Esophagus muscularis mucosa (tissue), 4 donors: Measurements from ENCODE around the gene TANC1. TPM values are rescaled to one million over a fixed set of nuclear protein-coding genes. Genes with fewer than 3 reads are reported as not detected.

ENCODE experiments used
- DNase-seq: peaks from one replicate; pipeline ENCODE4 v3.0.0-alpha.2; 2017; ENCODE audit errors: extremely low spot score
- H3K27ac ChIP-seq, 4 donors: fragments of 200-600 bp; sonication (generic); replicated peaks in 1 of 4; 1 replicate in 3 of 4; 2 replicates in 1 of 4; pipeline ENCODE4 v1.5.1; 2016 to 2019; ENCODE audit warnings: mild to moderate bottlenecking in 1 of 4
- H3K27me3 ChIP-seq, 4 donors: fragments of 200-600 bp; sonication (generic); one replicate each; pipeline versions ENCODE4 v1.5.1 to v1.6.0; 2016 to 2019
- H3K36me3 ChIP-seq, 4 donors: fragments of 200-600 bp; sonication (generic); one replicate each; pipeline ENCODE4 v1.5.1; 2016 to 2019
- H3K4me1 ChIP-seq, 4 donors: fragments of 200-600 bp; sonication (generic); one replicate each; pipeline ENCODE4 v1.5.1; 2016 to 2019
- H3K4me3 ChIP-seq, 4 donors: fragments of 200-600 bp; sonication (generic); 1 replicate in 2 of 4; 2 replicates in 2 of 4; pipeline ENCODE4 v1.5.1; 2016 to 2019; ENCODE audit warnings: mild to moderate bottlenecking in 4 of 4, moderate library complexity in 1 of 4
- H3K9me3 ChIP-seq, 4 donors: fragments of 200-600 bp; sonication (generic); 1 replicate in 3 of 4; 2 replicates in 1 of 4; pipeline ENCODE4 v1.5.1; 2016 to 2019
- CTCF ChIP-seq, 3 experiments: fragments of 200-600 bp in 2 of 3; fragments of 450-650 bp in 1 of 3; sonication (generic) in 2 of 3; IDR thresholded peaks; one replicate each; pipeline ENCODE4 v1.5.1; 2017 to 2019; ENCODE audit warnings: antibody characterized with exemption in 3 of 3, mild to moderate bottlenecking in 2 of 3, moderate library complexity in 1 of 3
- EP300 ChIP-seq: sonication (generic); formaldehyde crosslinking; IDR thresholded peaks from one replicate; pipeline ENCODE4 v1.6.1; 2017; ENCODE audit warnings: antibody characterized with exemption
- POLR2A ChIP-seq: fragments of 450-650 bp; IDR thresholded peaks from one replicate; pipeline ENCODE4 v1.6.1; 2017; ENCODE audit warnings: antibody characterized with exemption, moderate library complexity, mild to moderate bottlenecking, low read depth
- POLR2AphosphoS5 ChIP-seq, 2 donors: sonication (generic); formaldehyde crosslinking; IDR thresholded peaks; one replicate each; pipeline ENCODE4 v1.6.1; 2017; ENCODE audit warnings: antibody characterized with exemption in 2 of 2
- WGBS: methylation state at CpG from one replicate; pipeline ENCODE4 v1.1.5; 2018; 5-methylcytosine and 5-hydroxymethylcytosine counted together
- intact Hi-C: fragments of 100-400 bp; cut with DNase I; formaldehyde crosslinking; loops from one replicate; pipeline ENCODE4 v1.15.1; 2023
- total RNA-seq, 4 donors: library from RNA; depleted of rRNA; stranded (reverse); fragments of >200 nt; gene quantifications; one replicate each; pipeline versions ENCODE4 v1.1.0 to v1.2.1, GENCODE V29; 2016

TANC1 gene
- total RNA-seq, 4 donors from 2014 or later, result 34.3 to 54.0 (median 52.9) TPM

GRCh38 chr2:159153951-159154350 lies 185.5 kb downstream of the TANC1 start:
- no peak for TF ChIP-seq POLR2AphosphoS5 (IDR thresholded peaks at IDR 0.05)
- no peak for TF ChIP-seq CTCF (IDR thresholded peaks at IDR 0.05)
- no peak for TF ChIP-seq POLR2A
- TF ChIP-seq EP300, result no peak
- DNase-seq, result no peak
- peaks cover 42 to 77% (median 69%) of the 10 kb centered on the region in 4 donors for H3K4me1 ChIP-seq
- no peaks in the 10 kb centered on the region for H3K9me3 ChIP-seq
- H3K4me3 ChIP-seq, result no peak overlapping the region
- WGBS, result 87% methylated on average over 2 of the region's 2 CpGs
- H3K27me3 ChIP-seq, result no peaks in the 10 kb centered on the region
- H3K27ac ChIP-seq, result no peak overlapping the region
- intact Hi-C loops, result no loop called here
- H3K36me3 ChIP-seq, result peaks cover 4 to 18% (median 8%) of the 10 kb centered on the region in 4 donors

GRCh38 chr2:159154366-159154765 lies 185.9 kb downstream of the TANC1 start:
- H3K36me3 ChIP-seq, result peaks cover 4 to 18% (median 8%) of the 10 kb centered on the region in 4 donors
- intact Hi-C loops, result no loop called here
- TF ChIP-seq EP300, result no peak
- no peak for TF ChIP-seq CTCF (IDR thresholded peaks at IDR 0.05)
- no peak for TF ChIP-seq POLR2AphosphoS5 (IDR thresholded peaks at IDR 0.05)
- TF ChIP-seq POLR2A, result no peak
- peaks cover 39 to 76% (median 69%) of the 10 kb centered on the region in 4 donors for H3K4me1 ChIP-seq
- no peak overlapping the region for H3K4me3 ChIP-seq
- DNase-seq, result no peak
- 93% methylated on average over 1 of the region's 1 CpG for WGBS
- H3K9me3 ChIP-seq, result no peaks in the 10 kb centered on the region
- H3K27me3 ChIP-seq, result no peaks in the 10 kb centered on the region
- no peak overlapping the region for H3K27ac ChIP-seq

GRCh38 chr2:159155320-159155719 lies 186.9 kb downstream of the TANC1 start:
- DNase-seq, result no peak
- no peaks in the 10 kb centered on the region for H3K9me3 ChIP-seq
- H3K4me3 ChIP-seq, result no peak overlapping the region
- peaks cover 4 to 18% (median 8%) of the 10 kb centered on the region in 4 donors for H3K36me3 ChIP-seq
- H3K27me3 ChIP-seq, result no peaks in the 10 kb centered on the region
- H3K4me1 ChIP-seq, result peaks cover 31 to 72% (median 67%) of the 10 kb centered on the region in 4 donors
- intact Hi-C loops, result no loop called here
- 78% methylated on average over 6 of the region's 6 CpGs for WGBS
- no peak for TF ChIP-seq CTCF (IDR thresholded peaks at IDR 0.05)
- TF ChIP-seq EP300, result no peak
- no peak for TF ChIP-seq POLR2A
- TF ChIP-seq POLR2AphosphoS5 (IDR thresholded peaks at IDR 0.05), result no peak
- no peak overlapping the region for H3K27ac ChIP-seq

GRCh38 chr2:159155791-159156190 lies 187.4 kb downstream of the TANC1 start:
- no peak overlapping the region for H3K4me3 ChIP-seq
- H3K4me1 ChIP-seq, result peaks cover 34 to 72% (median 67%) of the 10 kb centered on the region in 4 donors
- peaks cover 4 to 13% (median 9%) of the 10 kb centered on the region in 4 donors for H3K36me3 ChIP-seq
- 86% methylated on average over 1 of the region's 1 CpG for whole genome bisulfite sequencing
- no peak overlapping the region for H3K27ac ChIP-seq
- intact Hi-C loops, result no loop called here
- no peak for DNase-seq
- no peaks in the 10 kb centered on the region for H3K9me3 ChIP-seq
- H3K27me3 ChIP-seq, result no peaks in the 10 kb centered on the region
- TF ChIP-seq POLR2A (no peak), EP300 (no peak), CTCF (IDR thresholded peaks at IDR 0.05) (no peak), POLR2AphosphoS5 (IDR thresholded peaks at IDR 0.05) (no peak)

- Histone ChIP-seq H3K27ac (no peak overlapping the region), H3K27me3 (no peaks in the 10 kb centered on the region), H3K36me3 (peaks cover under 1 to 24% (median 7%) of the 10 kb centered on the region in 4 donors), H3K4me3 (no peak overlapping the region), H3K4me1 (peaks cover 40 to 67% (median 62%) of the 10 kb centered on the region in 4 donors), H3K9me3 (no peaks in the 10 kb centered on the region)
- intact Hi-C loops, result no loop called here
- TF ChIP-seq POLR2A, result no peak
- no peak for TF ChIP-seq EP300
- TF ChIP-seq CTCF (IDR thresholded peaks at IDR 0.05), result no peak
- no peak for TF ChIP-seq POLR2AphosphoS5 (IDR thresholded peaks at IDR 0.05)
- 90% methylated on average over 7 of the region's 8 CpGs for WGBS
- no peak for DNase-seq
These were observed 188.4 kb downstream of the TANC1 start for GRCh38 chr2:159156834-159157233.
